Motor neuron (in vitro differentiated cells): ENCODE results near the gene TMED5. TPM values are rescaled to one million over a fixed set of nuclear protein-coding genes. Genes with fewer than 3 reads are reported as not detected.
A peak's percentile ranks its signal among the peaks of the same experiment; 100 is the strongest.

Source experiments
- ATAC-seq, 8 experiments: fragments of 200-7000 bp; cut with Tn5 transposase; replicated peaks in 6 of 8; 2 replicates each; pipeline ENCODE4 v1.8.0; 2021; ENCODE audit warnings: mild to moderate bottlenecking in 8 of 8, moderate library complexity in 8 of 8
- H3K27ac ChIP-seq, 2 donors: fragments of 250-450 bp; sonication (Bioruptor Pico); 2 replicates each; pipeline ENCODE4 v1.9.0; 2021; ENCODE audit warnings: antibody characterized with exemption in 2 of 2, mild to moderate bottlenecking in 2 of 2, moderate library complexity in 1 of 2
- H3K4me1 ChIP-seq, 2 donors: fragments of 250-450 bp; sonication (Bioruptor Pico); replicated peaks in 1 of 2; 2 replicates each; pipeline ENCODE4 v1.6.1; 2021; ENCODE audit warnings: antibody characterized with exemption in 2 of 2, mild to moderate bottlenecking in 2 of 2, moderate library complexity in 1 of 2
- H3K4me3 ChIP-seq, 5 donors: fragments of 250-450 bp; sonication (Bioruptor Pico); 2 replicates each; pipeline ENCODE4 v1.9.0; 2021; ENCODE audit warnings: antibody characterized with exemption in 5 of 5, mild to moderate bottlenecking in 5 of 5, moderate library complexity in 4 of 5
- WGBS, 10 experiments: fragments of 450-650 bp; shearing (Covaris generic); methylation state at CpG; one replicate each; pipeline ENCODE4 v1.0.0; 2022; 5-methylcytosine and 5-hydroxymethylcytosine counted together
- in situ Hi-C, 9 experiments: fragments of 400-800 bp; cut with MboI; loops; one replicate each; pipeline ENCODE4 v1.15.0; 2021; ENCODE audit warnings: low sequenced_read_pairs in 9 of 9, low pct_unique_long_range_greater_than_20kb in 2 of 9; ENCODE audit not compliant: unreplicated experiment in 9 of 9
- total RNA-seq, 8 experiments: library from RNA; unstranded; fragments of 300-600 nt; gene quantifications; 2 replicates each; pipeline versions ENCODE4 v1.2.3 to v1.2.4, GENCODE V29; 2022

TMED5 gene
- total RNA-seq, 8 experiments from 2014 or later: 25.4 to 65.2 (median 49.7) TPM

GRCh38 chr1:93132638-93133037, 47.6 kb downstream of the TMED5 start:
- in situ Hi-C loops: no loop called here
- Histone ChIP-seq H3K4me3 (no peak overlapping the region), H3K4me1 (no peaks in the 10 kb centered on the region), H3K27ac (no peak overlapping the region)
- ATAC-seq: no peak

GRCh38 chr1:93129507-93130099, 50.6 kb downstream of the TMED5 start:
- in situ Hi-C loops: no loop called here
- Histone ChIP-seq H3K27ac (no peak overlapping the region), H3K4me3 (no peak overlapping the region), H3K4me1 (peaks cover 0 to 8% of the 10 kb centered on the region in 2 donors)
- ATAC-seq: no peak

GRCh38 chr1:93124556-93125355, 55.5 kb downstream of the TMED5 start:
- no peak overlapping the region for H3K27ac ChIP-seq
- in situ Hi-C loops: no loop called here
- H3K4me3 ChIP-seq: no peak overlapping the region
- WGBS, 10 experiments: 19 to 87% (median 62%) methylated on average over 4 of the region's 4 CpGs
- no peak for ATAC-seq
- peaks cover 0 to 8% of the 10 kb centered on the region in 2 donors for H3K4me1 ChIP-seq

GRCh38 chr1:93123201-93123783, 56.9 kb downstream of the TMED5 start:
- no peak for ATAC-seq
- in situ Hi-C loops: no loop called here
- peaks cover 0 to 8% of the 10 kb centered on the region in 2 donors for H3K4me1 ChIP-seq
- no peak overlapping the region for H3K4me3 ChIP-seq
- 83 to 98% (median 92%) methylated on average over 3 to 4 of the region's 4 CpGs; no CpG with 5 or more reads in 1 of the 10 experiments for WGBS, 10 experiments
- no peak overlapping the region for H3K27ac ChIP-seq

GRCh38 chr1:93120614-93121013, 59.6 kb downstream of the TMED5 start:
- H3K27ac ChIP-seq: no peak overlapping the region
- peaks cover 0 to 8% of the 10 kb centered on the region in 2 donors for H3K4me1 ChIP-seq
- no peak for ATAC-seq
- in situ Hi-C loops: no loop called here
- H3K4me3 ChIP-seq: no peak overlapping the region

- Histone ChIP-seq H3K4me1 (no peaks in the 10 kb centered on the region), H3K27ac (no peak overlapping the region), H3K4me3 (no peak overlapping the region)
- ATAC-seq: peak in 3 of 8 experiments; percentile 69 to 86 (median 82)
- 25 to 100% (median 90%) methylated on average over 1 to 2 of the region's 2 CpGs; no CpG with 5 or more reads in 1 of the 10 experiments for WGBS, 10 experiments
- in situ Hi-C loops: no loop called here
Observed at GRCh38 chr1:93114391-93114790, 65.8 kb downstream of the TMED5 start.

- Histone ChIP-seq H3K4me3 (no peak overlapping the region), H3K27ac (no peak overlapping the region), H3K4me1 (no peaks in the 10 kb centered on the region)
- in situ Hi-C loops: no loop called here
- 87 to 100% (median 94%) methylated on average over 1 to 3 of the region's 3 CpGs; no CpG with 5 or more reads in 1 of the 10 experiments for WGBS, 10 experiments
- no peak for ATAC-seq
Observed at GRCh38 chr1:93113127-93113526, 67.1 kb downstream of the TMED5 start.

GRCh38 chr1:93111561-93111960, 68.7 kb downstream of the TMED5 start:
- Histone ChIP-seq H3K4me3 (no peak overlapping the region), H3K4me1 (no peaks in the 10 kb centered on the region), H3K27ac (no peak overlapping the region)
- ATAC-seq: peak in 2 of 8 experiments; percentile 52 to 66
- in situ Hi-C loops: no loop called here

GRCh38 chr1:93111065-93111464, 69.1 kb downstream of the TMED5 start:
- Histone ChIP-seq H3K4me1 (no peaks in the 10 kb centered on the region), H3K4me3 (no peak overlapping the region), H3K27ac (no peak overlapping the region)
- ATAC-seq: no peak
- 71 to 100% (median 80%) methylated on average over 1 of the region's 1 CpG; no CpG with 5 or more reads in 1 of the 10 experiments for WGBS, 10 experiments
- in situ Hi-C loops: no loop called here

- WGBS, 10 experiments: 76 to 100% (median 98%) methylated on average over 1 to 2 of the region's 2 CpGs; no CpG with 5 or more reads in 2 of the 10 experiments
- H3K4me3 ChIP-seq: no peak overlapping the region
- ATAC-seq: no peak
- in situ Hi-C loops: no loop called here
- no peaks in the 10 kb centered on the region for H3K4me1 ChIP-seq
- H3K27ac ChIP-seq: no peak overlapping the region
Observed at GRCh38 chr1:93109578-93109977, 70.6 kb downstream of the TMED5 start.

- H3K27ac ChIP-seq: no peak overlapping the region
- no peak for ATAC-seq
- in situ Hi-C loops: no loop called here
- 33 to 100% (median 93%) methylated on average over 1 to 2 of the region's 2 CpGs for WGBS, 10 experiments
- no peaks in the 10 kb centered on the region for H3K4me1 ChIP-seq
- H3K4me3 ChIP-seq: no peak overlapping the region
Observed at GRCh38 chr1:93108335-93108734, 71.9 kb downstream of the TMED5 start.

GRCh38 chr1:93107395-93107794, 72.8 kb downstream of the TMED5 start:
- in situ Hi-C loops: no loop called here
- Histone ChIP-seq H3K27ac (no peak overlapping the region), H3K4me3 (no peak overlapping the region), H3K4me1 (no peaks in the 10 kb centered on the region)
- WGBS, 10 experiments: 91 to 100% (median 99%) methylated on average over 2 to 4 of the region's 4 CpGs
- no peak for ATAC-seq

GRCh38 chr1:93106226-93106625, 74.0 kb downstream of the TMED5 start:
- Histone ChIP-seq H3K4me3 (no peak overlapping the region), H3K4me1 (no peaks in the 10 kb centered on the region), H3K27ac (no peak overlapping the region)
- ATAC-seq: no peak
- WGBS, 10 experiments: 57 to 100% (median 97%) methylated on average over 1 to 2 of the region's 2 CpGs; no CpG with 5 or more reads in 1 of the 10 experiments
- in situ Hi-C loops: no loop called here
